GM21360 (cell line): ENCODE measurements around the gene ARRDC2.

Experiments
- ATAC-seq: cut with Tn5 transposase; IDR thresholded peaks from one replicate; pipeline ENCODE4 v1.9.1; 2021; ENCODE audit warnings: mild to moderate bottlenecking, moderate library complexity; ENCODE audit not compliant: unreplicated experiment

Gene ARRDC2

DNA sequence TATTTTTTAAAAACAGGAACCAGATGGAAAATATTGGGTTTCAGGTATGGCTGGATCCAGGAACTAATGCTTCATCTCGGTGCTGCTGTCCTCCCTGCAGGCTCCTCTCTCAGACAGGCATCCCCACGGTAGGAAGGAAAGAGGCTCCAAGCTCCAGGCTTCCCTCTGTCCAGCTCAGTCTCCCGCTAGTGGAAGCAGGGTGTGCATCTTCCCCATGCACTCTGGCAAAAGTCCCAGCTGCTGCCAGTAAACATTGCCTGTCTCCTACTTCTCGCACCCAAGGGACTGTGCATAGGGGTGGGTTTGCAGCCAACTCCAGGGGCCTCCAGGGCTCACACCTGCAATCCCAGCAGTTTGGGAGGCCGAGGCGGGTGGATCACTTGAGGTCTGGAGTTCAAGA is 49.6 kb downstream of the ARRDC2 start:
- ATAC-seq: no peak

DNA sequence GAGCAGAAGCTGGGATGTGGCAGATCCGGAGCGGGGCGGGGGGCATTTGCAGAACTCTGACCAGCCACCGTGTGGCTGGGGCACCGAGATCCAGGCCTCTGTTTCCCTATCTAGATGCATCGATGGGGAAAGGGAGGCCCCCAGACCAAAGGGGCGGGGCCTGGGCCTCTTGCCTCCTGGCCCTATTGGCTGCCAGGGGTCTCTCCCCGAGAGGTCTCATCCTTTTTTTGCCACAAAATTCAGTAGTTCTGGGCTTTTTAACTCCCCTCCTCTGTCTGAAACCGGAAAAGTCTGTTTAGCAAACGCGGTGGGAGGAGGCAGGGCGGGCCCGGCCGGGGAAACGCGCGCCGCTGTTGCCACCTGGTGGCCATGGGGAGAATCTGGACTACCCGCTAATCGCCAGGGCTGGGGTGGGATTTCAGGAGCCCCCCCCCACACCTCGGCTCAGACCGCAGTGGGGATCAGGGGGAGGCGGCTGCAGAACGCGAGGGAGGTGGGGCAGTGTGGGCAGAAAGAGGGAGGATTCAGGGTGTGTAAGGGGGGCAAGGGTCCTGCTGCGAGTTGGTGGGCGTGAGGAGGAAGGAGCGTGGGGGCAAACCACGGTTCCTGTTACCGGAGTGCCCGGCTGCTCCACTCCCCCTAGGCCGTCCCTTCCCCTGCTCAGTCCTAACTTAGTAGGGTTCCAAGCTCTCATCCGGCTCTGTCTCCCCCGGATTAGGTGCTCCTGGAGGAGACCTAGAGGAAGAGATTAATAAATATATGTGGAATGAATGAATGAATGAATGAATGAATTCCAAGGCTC is 50.4 kb downstream of the ARRDC2 start:
- no peak for ATAC-seq

DNA sequence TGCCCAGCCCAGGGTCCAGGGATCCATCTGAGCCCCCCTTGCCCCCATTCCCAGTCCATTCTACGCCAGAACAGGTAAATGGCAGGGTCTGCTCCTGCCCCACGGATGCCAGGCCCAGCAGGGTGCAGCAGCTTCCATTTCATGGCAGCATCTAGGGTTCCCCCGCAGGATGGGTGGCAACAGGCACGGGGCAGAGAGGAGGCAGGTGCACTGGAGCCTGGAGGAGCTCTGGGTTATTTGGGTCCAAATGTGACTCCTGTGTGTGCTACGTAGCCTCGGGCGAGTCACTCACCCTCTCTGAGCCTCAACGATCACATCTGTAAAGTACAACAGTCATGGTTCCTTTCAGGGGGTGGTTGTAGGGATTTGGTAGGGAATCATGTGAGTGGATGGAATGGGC is 51.3 kb downstream of the ARRDC2 start:
- ATAC-seq: no peak

DNA sequence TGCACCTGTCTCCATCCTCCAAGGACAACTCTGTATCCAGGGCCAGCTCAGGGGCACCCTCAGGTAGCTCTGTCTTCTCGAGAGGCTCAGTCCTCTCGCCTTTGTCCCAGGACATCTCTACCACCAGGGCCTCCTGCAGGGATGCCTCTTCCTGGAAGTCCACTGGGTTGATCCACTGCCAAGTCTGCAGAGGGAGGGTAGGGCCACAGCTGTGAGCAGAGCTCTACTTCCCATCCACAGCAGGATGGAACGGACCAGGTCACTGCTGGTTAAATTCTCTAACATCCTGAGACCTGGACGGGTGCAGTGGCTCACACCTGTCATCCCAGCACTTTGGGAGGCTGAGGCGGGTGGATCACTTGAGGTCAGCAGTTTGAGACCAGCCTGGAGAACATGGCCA is 51.9 kb downstream of the ARRDC2 start:
- no peak for ATAC-seq

DNA sequence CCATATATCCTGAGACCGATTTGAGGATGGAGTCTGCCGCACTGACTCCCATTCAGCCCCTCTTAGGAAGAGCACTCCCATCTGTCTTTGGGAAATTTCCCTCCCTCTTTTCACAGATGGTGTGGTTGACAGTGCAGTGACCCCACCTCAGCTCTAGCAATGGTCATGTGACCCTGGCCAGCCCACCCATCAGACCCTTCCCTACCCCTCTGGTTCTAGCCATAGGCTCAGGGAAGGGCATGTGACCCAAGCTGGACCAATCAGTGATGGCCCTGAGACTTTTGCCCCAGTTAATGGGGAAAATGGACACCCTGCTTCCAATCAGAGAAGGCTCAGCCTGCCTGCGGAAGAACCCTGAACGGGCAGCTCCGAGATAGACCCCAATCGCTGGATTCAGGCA is 52.5 kb downstream of the ARRDC2 start:
- ATAC-seq: no peak

DNA sequence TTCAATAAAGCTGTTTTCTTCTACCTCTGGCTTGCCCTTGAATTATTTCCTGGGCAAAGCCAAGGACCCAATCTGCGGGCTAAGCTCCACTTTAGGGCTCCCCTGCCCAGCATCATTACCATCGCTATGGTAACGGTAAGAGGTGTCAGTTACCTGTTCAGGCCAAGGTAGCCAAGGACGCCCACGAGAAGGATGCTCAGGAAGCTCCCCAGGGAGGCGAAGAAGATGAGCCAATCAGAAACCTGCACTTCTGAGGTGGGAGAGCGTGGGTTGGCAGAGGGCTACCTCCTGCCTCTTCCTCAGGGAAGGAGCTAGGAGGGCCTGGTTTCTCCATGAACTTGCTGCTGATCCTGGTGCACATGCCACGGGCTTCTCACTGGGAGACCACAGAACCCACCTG is 54.1 kb downstream of the ARRDC2 start:
- ATAC-seq: no peak

DNA sequence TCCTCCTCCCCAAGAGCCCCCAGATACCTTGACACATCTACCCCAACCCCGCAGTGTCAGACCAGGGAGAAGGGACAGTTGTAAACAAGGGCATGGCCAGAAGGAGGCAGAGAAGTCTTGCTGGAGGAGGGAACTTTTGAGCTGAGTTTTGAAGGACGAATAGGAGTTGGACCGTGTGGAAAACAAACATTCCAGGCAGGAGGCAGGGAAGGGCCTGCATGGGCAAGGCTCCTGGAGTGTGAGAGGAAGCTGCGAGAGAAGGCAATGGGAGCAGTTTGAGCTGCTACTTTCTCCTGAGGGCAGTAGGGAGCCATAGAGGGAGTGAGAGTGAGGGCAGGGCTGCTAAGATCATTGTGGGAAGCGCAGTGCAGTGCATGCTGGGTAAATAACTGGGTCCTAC is 55.5 kb downstream of the ARRDC2 start:
- ATAC-seq: no peak
